Measurements from ENCODE around the gene RBPJ. TPM values are rescaled to one million over a fixed set of nuclear protein-coding genes. Genes with fewer than 3 reads are reported as not detected.
"Not testable (repeated sequence)": the region's sequence is repeated elsewhere in the genome, so short reads cannot be mapped to it uniquely, and the experiment has no call there.

RBPJ gene
- total RNA-seq, 6 experiments from 2014 or later: 12.0 to 29.3 (median 19.6) TPM

DNA sequence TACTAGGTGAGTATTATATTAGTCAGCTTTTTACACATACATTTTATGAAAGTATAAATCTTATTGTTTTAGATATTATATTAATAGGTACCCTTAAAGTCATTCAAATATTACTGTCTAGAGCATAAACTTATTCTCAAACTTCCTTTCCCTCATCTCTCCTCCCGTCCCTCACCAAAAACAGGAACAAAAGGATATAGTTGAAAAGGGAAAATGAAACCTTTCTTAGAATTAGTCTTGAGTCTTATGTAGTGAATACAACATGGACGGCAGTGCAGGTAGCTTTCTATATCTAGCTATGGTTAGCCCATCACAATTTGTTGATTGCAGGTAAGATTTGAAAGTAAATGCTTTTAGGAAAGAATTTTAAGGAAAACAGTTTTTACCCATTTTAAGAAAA is 65.6 kb downstream of the RBPJ start:
- Histone ChIP-seq H3K4me1 (no peaks in the 10 kb centered on the region), H3K9me3 (no peaks in the 10 kb centered on the region), H3K27me3 (no peaks in the 10 kb centered on the region), H3K27ac (no peak overlapping the region), H3K36me3 (peaks cover 0 to 8% (median 2%) of the 10 kb centered on the region in 4 donors), H3K4me3 (no peak overlapping the region)
- intact Hi-C loops (cut with DNase I): no loop called here
- no peak for ATAC-seq
- no peak for DNase-seq
- no peak for TF ChIP-seq POLR2A (IDR thresholded peaks at IDR 0.05)
- 58% methylated on average over 2 of the region's 2 CpGs for WGBS (ENCODE audit: insufficient coverage, low coverage, low lambda C conversion rate, missing lambda C conversion rate)

DNA sequence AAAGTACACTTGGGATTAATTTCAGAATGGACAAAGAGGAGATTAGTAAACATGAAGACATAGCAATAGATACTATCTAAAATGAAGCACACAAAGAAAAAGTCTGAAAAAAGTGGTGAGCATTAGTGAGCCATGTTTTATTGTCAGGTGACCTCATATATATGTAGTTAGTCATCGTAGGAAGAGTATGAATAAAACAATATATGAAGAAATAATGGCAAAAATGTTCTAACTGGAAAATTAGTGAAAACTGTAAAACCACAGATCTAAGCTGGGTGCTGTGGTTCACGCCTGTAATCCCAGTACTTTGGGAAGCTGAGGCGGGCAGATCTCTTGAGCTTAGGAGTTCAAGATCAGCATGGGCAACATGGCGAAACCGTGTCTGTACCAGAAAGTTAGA is 67.9 kb downstream of the RBPJ start:
- H3K27ac ChIP-seq: no peak overlapping the region
- H3K4me3 ChIP-seq: no peak overlapping the region
- no peaks in the 10 kb centered on the region for H3K9me3 ChIP-seq
- ATAC-seq: no peak
- no peak for DNase-seq
- WGBS (ENCODE audit: insufficient coverage, low coverage, low lambda C conversion rate, missing lambda C conversion rate): 99% methylated on average over 5 of the region's 5 CpGs
- H3K36me3 ChIP-seq: peaks cover 0 to 8% (median 2%) of the 10 kb centered on the region in 4 donors
- no peaks in the 10 kb centered on the region for H3K27me3 ChIP-seq
- no peaks in the 10 kb centered on the region for H3K4me1 ChIP-seq
- intact Hi-C loops (cut with DNase I): no loop called here
- no peak for TF ChIP-seq POLR2A (IDR thresholded peaks at IDR 0.05)
- TF ChIP-seq, protein P1, sequence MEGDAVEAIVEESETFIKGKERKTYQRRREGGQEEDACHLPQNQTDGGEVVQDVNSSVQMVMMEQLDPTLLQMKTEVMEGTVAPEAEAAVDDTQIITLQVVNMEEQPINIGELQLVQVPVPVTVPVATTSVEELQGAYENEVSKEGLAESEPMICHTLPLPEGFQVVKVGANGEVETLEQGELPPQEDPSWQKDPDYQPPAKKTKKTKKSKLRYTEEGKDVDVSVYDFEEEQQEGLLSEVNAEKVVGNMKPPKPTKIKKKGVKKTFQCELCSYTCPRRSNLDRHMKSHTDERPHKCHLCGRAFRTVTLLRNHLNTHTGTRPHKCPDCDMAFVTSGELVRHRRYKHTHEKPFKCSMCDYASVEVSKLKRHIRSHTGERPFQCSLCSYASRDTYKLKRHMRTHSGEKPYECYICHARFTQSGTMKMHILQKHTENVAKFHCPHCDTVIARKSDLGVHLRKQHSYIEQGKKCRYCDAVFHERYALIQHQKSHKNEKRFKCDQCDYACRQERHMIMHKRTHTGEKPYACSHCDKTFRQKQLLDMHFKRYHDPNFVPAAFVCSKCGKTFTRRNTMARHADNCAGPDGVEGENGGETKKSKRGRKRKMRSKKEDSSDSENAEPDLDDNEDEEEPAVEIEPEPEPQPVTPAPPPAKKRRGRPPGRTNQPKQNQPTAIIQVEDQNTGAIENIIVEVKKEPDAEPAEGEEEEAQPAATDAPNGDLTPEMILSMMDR (IDR thresholded peaks at IDR 0.05): no peak

DNA sequence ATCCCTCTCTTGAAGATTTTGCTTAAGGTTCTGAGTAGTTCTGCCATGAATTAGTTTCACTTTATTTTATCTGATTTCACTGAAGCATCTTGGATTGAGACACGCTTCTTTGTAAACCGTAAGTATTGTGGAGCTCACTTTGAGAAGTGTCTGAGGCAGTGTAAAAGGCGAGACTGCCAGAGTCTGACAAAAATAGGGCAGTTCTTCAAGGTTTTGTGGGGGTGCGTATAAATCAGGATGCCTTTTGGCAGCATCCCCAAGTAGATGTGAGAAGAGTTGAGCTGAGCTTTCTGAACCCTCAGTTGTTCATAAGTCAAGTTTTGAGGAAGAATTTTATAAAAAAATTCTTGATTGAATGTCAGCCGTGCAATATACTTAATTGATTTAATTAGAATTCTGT is 76.3 kb downstream of the RBPJ start:
- intact Hi-C loops (cut with DNase I): no loop called here
- DNase-seq: no peak
- TF ChIP-seq POLR2A (IDR thresholded peaks at IDR 0.05): no peak
- TF ChIP-seq, protein P1 (IDR thresholded peaks at IDR 0.05): no peak
- WGBS (ENCODE audit: insufficient coverage, low coverage, low lambda C conversion rate, missing lambda C conversion rate): 82% methylated on average over 4 of the region's 5 CpGs
- Histone ChIP-seq H3K9me3 (no peaks in the 10 kb centered on the region), H3K36me3 (no peaks in the 10 kb centered on the region), H3K4me3 (no peak overlapping the region), H3K4me1 (no peaks in the 10 kb centered on the region), H3K27ac (no peak overlapping the region), H3K27me3 (no peaks in the 10 kb centered on the region)
- no peak for ATAC-seq

DNA sequence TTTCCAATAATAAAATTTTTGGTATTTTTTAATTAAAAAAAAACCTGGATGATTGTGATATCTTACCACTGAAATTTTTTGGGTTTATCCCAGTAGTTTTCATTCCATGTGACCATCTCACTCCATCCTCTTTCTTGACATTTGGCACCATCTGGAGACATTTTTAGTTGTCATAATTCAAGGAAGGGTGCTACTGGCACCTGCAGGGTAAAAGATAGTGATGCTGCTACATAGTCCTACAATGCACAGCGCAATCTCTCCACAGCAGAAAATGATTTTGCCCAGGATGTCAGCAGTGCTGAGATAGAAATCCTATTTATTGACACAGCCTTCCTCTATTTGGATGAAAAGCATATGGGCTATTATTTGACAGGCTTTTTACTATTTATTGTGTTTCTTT is 79.3 kb downstream of the RBPJ start:
- Histone ChIP-seq H3K4me3 (no peak overlapping the region), H3K9me3 (no peaks in the 10 kb centered on the region), H3K27me3 (no peaks in the 10 kb centered on the region), H3K4me1 (no peaks in the 10 kb centered on the region), H3K36me3 (no peaks in the 10 kb centered on the region), H3K27ac (no peak overlapping the region)
- no peak for DNase-seq
- intact Hi-C loops (cut with DNase I): no loop called here
- no peak for TF ChIP-seq POLR2A (IDR thresholded peaks at IDR 0.05)
- TF ChIP-seq, protein P1 (IDR thresholded peaks at IDR 0.05): no peak
- WGBS (ENCODE audit: insufficient coverage, low coverage, low lambda C conversion rate, missing lambda C conversion rate): 100% methylated on average over 1 of the region's 1 CpG
- no peak for ATAC-seq

DNA sequence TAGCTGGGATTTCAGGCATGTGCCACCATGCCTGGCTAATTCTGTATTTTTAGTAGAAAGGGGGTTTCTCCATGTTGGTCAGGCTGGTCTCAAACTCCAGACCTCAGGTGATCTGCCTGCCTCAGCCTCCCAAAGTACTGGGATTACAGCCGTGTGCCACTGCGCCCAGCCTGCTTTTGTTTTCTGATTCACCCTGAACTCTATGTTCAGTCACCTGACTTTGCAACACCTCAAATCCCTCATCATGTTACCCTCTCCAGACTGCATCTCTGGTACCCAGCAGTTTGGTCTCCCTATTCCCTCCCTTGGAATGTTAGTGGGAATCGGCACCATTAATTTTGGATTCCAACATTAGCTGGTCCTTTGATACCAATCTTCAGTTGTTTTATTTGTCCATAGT is 81.2 kb downstream of the RBPJ start:
- H3K27ac ChIP-seq; H3K4me1 ChIP-seq; intact Hi-C loops (cut with DNase I); DNase-seq; H3K36me3 ChIP-seq; H3K9me3 ChIP-seq; H3K27me3 ChIP-seq; ATAC-seq; H3K4me3 ChIP-seq: not testable (repeated sequence)
- 95% methylated on average over 3 of the region's 3 CpGs for WGBS (ENCODE audit: insufficient coverage, low coverage, low lambda C conversion rate, missing lambda C conversion rate)

DNA sequence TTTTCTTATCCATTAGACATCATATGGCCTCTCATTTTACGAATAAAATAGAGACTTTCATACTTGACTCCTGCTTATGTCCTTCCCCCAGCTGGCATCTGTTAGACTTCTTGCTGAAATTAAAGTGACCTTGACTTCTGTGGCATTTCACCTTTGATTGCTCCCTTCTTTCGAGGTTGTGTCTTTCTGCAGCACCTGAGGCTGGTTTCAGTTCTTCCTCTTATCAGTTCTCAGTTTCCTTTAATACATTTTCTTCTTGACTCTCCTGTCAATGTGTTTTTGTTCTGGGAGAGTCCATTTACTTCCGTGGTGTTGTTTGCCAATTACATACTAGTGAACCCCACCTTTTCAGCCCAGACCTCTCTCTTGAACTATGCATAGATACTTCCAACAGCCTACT is 81.6 kb downstream of the RBPJ start:
- TF ChIP-seq POLR2A (IDR thresholded peaks at IDR 0.05): no peak
- TF ChIP-seq, protein P1 (IDR thresholded peaks at IDR 0.05): no peak
- intact Hi-C loops (cut with DNase I): no loop called here

More for the DNA sequence above, 81.6 kb downstream of the RBPJ start:
- peaks cover 0 to 4% (median 1%) of the 10 kb centered on the region in 4 donors for H3K36me3 ChIP-seq
- H3K4me1 ChIP-seq: no peaks in the 10 kb centered on the region
- H3K9me3 ChIP-seq: no peaks in the 10 kb centered on the region
- H3K4me3 ChIP-seq: no peak overlapping the region
- no peaks in the 10 kb centered on the region for H3K27me3 ChIP-seq
- no peak overlapping the region for H3K27ac ChIP-seq
- no peak for ATAC-seq
- 71% methylated on average over 3 of the region's 3 CpGs for WGBS (ENCODE audit: insufficient coverage, low coverage, low lambda C conversion rate, missing lambda C conversion rate)
- DNase-seq: no peak
